ENCODE data around the gene CAPZA1.

CAPZA1 gene

DNA sequence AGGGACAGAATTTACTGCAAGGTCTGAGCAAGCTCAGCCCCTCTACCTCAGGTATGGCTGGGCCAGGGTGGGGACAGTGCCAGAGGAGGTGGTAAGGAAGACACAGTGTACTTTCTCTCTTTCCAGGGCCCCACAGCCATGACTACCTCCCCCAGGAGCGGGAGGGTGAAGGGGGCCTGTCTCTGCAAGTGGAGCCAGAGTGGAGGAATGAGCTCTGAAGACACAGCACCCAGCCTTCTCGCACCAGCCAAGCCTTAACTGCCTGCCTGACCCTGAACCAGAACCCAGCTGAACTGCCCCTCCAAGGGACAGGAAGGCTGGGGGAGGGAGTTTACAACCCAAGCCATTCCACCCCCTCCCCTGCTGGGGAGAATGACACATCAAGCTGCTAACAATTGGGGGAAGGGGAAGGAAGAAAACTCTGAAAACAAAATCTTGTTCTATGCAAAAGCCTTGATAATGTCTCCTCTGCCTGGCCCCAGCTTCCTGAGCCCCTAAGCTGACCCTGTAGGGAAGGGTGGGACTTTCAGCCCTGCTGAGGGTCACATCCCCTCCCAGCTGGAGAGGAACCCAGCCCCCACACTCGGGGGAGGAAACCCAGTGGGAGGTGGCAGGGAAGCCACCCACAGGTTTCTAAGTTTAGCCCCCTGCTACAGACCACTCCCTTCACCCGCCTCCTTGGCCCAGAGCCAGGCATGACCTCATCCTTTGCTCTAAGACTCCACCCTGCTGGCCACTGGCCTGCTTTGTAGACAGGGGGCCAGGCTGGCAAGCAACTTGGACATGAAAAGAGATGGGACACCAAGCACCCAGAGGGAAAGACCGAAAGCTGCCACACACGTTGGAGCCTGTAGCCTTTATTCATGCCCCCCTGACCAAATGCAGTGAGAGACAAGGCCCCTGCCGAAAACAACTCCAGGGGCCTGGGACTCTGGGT is 80.9 kb downstream of the CAPZA1 start (continued):
- TF ChIP-seq ZNF843 (tag by site-specific recombination; IDR thresholded peaks at IDR 0.05) (peak; percentile 87; the same call in 1 of the 2 replicates), ZNF133 (tag by site-specific recombination; IDR thresholded peaks at IDR 0.05) (no peak), ZNF561 (tag by site-specific recombination; IDR thresholded peaks at IDR 0.05; ENCODE audit: borderline replicate concordance) (peak; percentile 96), ZNF157 (tag by site-specific recombination; IDR thresholded peaks at IDR 0.05) (no peak), ZNF560 (tag by site-specific recombination; IDR thresholded peaks at IDR 0.05; ENCODE audit: borderline replicate concordance) (no peak), ZNF184 (tag by site-specific recombination; IDR thresholded peaks at IDR 0.05) (peak; percentile 96), TRIM28 (IDR thresholded peaks at IDR 0.05; ENCODE audit: borderline replicate concordance, low read length) (peak; percentile 98), ZNF211 (tag by site-specific recombination; IDR thresholded peaks at IDR 0.05; ENCODE audit: low read depth) (no peak), SCRT2 (tag by site-specific recombination; IDR thresholded peaks at IDR 0.05) (peak; percentile 96), ZIC2 (tag by site-specific recombination; IDR thresholded peaks at IDR 0.05) (peak; percentile 99), ZNF292 (tag by site-specific recombination; IDR thresholded peaks at IDR 0.05; ENCODE audit: borderline replicate concordance, low read depth) (no peak), MYNN (tag by site-specific recombination; IDR thresholded peaks at IDR 0.05; ENCODE audit: borderline replicate concordance) (no peak), PRDM1 (tag by site-specific recombination; IDR thresholded peaks at IDR 0.05) (no peak; the same call in 1 of the 2 replicates), GLI4 (tag by site-specific recombination; IDR thresholded peaks at IDR 0.05) (no peak), ZNF555 (tag by site-specific recombination; conservative IDR thresholded peaks at IDR 0.05) (no peak), ZNF837 (tag by site-specific recombination; IDR thresholded peaks at IDR 0.05) (no peak), GLIS1 (tag by site-specific recombination; IDR thresholded peaks at IDR 0.05) (peak; percentile 99), ZNF354C (tag by site-specific recombination; IDR thresholded peaks at IDR 0.05; ENCODE audit: borderline replicate concordance, low read depth) (no peak), ZNF629 (tag by site-specific recombination; IDR thresholded peaks at IDR 0.05) (peak; percentile 90), ZBTB1 (tag by site-specific recombination; IDR thresholded peaks at IDR 0.05) (no peak), ZNF169 (tag by site-specific recombination; IDR thresholded peaks at IDR 0.05) (no peak), ZFP69B (tag by site-specific recombination; IDR thresholded peaks at IDR 0.05) (no peak)
- TF ChIP-seq, protein P1, sequence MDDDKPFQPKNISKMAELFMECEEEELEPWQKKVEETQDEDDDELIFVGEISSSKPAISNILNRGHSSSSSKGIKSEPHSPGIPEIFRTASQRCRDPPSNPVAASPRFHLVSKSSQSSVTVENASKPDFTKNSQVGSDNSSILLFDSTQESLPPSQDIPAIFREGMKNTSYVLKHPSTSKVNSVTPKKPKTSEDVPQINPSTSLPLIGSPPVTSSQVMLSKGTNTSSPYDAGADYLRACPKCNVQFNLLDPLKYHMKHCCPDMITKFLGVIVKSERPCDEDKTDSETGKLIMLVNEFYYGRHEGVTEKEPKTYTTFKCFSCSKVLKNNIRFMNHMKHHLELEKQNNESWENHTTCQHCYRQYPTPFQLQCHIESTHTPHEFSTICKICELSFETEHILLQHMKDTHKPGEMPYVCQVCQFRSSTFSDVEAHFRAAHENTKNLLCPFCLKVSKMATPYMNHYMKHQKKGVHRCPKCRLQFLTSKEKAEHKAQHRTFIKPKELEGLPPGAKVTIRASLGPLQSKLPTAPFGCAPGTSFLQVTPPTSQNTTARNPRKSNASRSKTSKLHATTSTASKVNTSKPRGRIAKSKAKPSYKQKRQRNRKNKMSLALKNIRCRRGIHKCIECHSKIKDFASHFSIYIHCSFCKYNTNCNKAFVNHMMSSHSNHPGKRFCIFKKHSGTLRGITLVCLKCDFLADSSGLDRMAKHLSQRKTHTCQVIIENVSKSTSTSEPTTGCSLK (tag by site-specific recombination; IDR thresholded peaks at IDR 0.05): no peak
- TF ChIP-seq, protein P2, sequence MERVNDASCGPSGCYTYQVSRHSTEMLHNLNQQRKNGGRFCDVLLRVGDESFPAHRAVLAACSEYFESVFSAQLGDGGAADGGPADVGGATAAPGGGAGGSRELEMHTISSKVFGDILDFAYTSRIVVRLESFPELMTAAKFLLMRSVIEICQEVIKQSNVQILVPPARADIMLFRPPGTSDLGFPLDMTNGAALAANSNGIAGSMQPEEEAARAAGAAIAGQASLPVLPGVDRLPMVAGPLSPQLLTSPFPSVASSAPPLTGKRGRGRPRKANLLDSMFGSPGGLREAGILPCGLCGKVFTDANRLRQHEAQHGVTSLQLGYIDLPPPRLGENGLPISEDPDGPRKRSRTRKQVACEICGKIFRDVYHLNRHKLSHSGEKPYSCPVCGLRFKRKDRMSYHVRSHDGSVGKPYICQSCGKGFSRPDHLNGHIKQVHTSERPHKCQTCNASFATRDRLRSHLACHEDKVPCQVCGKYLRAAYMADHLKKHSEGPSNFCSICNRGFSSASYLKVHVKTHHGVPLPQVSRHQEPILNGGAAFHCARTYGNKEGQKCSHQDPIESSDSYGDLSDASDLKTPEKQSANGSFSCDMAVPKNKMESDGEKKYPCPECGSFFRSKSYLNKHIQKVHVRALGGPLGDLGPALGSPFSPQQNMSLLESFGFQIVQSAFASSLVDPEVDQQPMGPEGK (tag by site-specific recombination; IDR thresholded peaks at IDR 0.05): peak; percentile 96
- TF ChIP-seq, protein P3, sequence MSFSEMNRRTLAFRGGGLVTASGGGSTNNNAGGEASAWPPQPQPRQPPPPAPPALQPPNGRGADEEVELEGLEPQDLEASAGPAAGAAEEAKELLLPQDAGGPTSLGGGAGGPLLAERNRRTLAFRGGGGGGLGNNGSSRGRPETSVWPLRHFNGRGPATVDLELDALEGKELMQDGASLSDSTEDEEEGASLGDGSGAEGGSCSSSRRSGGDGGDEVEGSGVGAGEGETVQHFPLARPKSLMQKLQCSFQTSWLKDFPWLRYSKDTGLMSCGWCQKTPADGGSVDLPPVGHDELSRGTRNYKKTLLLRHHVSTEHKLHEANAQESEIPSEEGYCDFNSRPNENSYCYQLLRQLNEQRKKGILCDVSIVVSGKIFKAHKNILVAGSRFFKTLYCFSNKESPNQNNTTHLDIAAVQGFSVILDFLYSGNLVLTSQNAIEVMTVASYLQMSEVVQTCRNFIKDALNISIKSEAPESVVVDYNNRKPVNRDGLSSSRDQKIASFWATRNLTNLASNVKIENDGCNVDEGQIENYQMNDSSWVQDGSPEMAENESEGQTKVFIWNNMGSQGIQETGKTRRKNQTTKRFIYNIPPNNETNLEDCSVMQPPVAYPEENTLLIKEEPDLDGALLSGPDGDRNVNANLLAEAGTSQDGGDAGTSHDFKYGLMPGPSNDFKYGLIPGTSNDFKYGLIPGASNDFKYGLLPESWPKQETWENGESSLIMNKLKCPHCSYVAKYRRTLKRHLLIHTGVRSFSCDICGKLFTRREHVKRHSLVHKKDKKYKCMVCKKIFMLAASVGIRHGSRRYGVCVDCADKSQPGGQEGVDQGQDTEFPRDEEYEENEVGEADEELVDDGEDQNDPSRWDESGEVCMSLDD (tag by site-specific recombination; IDR thresholded peaks at IDR 0.05): peak; percentile 53; the same call in 1 of the 2 replicates
- TF ChIP-seq, protein P4, sequence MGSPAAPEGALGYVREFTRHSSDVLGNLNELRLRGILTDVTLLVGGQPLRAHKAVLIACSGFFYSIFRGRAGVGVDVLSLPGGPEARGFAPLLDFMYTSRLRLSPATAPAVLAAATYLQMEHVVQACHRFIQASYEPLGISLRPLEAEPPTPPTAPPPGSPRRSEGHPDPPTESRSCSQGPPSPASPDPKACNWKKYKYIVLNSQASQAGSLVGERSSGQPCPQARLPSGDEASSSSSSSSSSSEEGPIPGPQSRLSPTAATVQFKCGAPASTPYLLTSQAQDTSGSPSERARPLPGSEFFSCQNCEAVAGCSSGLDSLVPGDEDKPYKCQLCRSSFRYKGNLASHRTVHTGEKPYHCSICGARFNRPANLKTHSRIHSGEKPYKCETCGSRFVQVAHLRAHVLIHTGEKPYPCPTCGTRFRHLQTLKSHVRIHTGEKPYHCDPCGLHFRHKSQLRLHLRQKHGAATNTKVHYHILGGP (tag by site-specific recombination; IDR thresholded peaks at IDR 0.05): 0 out of 2 replicates have a peak, but pooled peaks have one; percentile 42
- TF ChIP-seq, protein P5, sequence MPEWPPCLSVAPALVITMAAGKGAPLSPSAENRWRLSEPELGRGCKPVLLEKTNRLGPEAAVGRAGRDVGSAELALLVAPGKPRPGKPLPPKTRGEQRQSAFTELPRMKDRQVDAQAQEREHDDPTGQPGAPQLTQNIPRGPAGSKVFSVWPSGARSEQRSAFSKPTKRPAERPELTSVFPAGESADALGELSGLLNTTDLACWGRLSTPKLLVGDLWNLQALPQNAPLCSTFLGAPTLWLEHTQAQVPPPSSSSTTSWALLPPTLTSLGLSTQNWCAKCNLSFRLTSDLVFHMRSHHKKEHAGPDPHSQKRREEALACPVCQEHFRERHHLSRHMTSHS (tag by site-specific recombination; IDR thresholded peaks at IDR 0.05): no peak
- TF ChIP-seq, protein P6, sequence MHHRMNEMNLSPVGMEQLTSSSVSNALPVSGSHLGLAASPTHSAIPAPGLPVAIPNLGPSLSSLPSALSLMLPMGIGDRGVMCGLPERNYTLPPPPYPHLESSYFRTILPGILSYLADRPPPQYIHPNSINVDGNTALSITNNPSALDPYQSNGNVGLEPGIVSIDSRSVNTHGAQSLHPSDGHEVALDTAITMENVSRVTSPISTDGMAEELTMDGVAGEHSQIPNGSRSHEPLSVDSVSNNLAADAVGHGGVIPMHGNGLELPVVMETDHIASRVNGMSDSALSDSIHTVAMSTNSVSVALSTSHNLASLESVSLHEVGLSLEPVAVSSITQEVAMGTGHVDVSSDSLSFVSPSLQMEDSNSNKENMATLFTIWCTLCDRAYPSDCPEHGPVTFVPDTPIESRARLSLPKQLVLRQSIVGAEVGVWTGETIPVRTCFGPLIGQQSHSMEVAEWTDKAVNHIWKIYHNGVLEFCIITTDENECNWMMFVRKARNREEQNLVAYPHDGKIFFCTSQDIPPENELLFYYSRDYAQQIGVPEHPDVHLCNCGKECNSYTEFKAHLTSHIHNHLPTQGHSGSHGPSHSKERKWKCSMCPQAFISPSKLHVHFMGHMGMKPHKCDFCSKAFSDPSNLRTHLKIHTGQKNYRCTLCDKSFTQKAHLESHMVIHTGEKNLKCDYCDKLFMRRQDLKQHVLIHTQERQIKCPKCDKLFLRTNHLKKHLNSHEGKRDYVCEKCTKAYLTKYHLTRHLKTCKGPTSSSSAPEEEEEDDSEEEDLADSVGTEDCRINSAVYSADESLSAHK (tag by site-specific recombination; IDR thresholded peaks at IDR 0.05): no peak; the same call in 1 of the 2 replicates

Data from HEK293 (cell line).